ENCODE data around the gene FHAD1.

FHAD1 gene

DNA sequence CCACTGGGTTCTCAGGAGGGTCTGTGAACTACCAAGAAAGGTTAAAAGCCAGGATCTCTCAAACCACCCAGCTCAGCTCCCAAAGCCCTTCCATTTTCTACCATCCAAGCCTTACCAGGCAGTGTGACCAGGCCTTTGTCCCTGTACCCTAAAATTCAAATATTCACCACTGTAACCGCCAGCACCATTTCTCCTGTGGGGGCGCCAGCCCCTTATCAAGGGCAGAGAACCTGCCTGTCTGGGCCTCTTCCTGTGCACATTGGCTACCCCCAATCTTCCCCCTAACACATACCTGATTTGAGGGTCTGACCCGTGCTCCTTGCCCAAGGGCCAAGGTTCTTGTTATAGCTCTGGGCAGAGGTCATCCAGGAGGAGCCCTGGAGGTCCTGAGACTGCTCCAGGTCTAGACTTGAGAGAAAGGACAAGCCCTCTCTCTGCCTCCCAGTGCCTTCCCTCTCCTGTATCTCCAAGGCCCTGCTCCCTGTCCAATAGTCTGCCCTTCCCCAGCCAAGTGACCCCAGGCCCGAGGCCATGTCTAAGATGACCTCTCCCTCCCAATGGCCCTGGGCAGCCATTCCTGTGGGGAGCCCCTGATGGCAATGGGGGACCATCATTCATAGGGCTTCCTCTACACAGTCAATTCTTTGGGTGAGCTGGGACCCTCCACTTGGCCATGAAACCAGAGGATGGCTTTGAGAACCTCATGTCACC is 78.5 kb downstream of the FHAD1 start:
- no peak overlapping the region for H3K27ac ChIP-seq (ENCODE audit: low read depth, low read length)
- no peaks in the 10 kb centered on the region for H3K9me3 ChIP-seq (ENCODE audit: low read length)
- no peaks in the 10 kb centered on the region for H3K27me3 ChIP-seq (ENCODE audit: control insufficient read depth in 1 of 2, insufficient read depth in 2 of 2, low read length in 2 of 2)
- H3K4me3 ChIP-seq (ENCODE audit: low read depth in 1 of 2, low read length in 2 of 2) = no peak overlapping the region
- H3K36me3 ChIP-seq (ENCODE audit: insufficient read depth, low read length) = no peaks in the 10 kb centered on the region
- no peak overlapping the region for H3K9ac ChIP-seq (ENCODE audit: low read length)
- H3K4me1 ChIP-seq (ENCODE audit: insufficient read depth, low read length) = peaks cover 28% of the 10 kb centered on the region

DNA sequence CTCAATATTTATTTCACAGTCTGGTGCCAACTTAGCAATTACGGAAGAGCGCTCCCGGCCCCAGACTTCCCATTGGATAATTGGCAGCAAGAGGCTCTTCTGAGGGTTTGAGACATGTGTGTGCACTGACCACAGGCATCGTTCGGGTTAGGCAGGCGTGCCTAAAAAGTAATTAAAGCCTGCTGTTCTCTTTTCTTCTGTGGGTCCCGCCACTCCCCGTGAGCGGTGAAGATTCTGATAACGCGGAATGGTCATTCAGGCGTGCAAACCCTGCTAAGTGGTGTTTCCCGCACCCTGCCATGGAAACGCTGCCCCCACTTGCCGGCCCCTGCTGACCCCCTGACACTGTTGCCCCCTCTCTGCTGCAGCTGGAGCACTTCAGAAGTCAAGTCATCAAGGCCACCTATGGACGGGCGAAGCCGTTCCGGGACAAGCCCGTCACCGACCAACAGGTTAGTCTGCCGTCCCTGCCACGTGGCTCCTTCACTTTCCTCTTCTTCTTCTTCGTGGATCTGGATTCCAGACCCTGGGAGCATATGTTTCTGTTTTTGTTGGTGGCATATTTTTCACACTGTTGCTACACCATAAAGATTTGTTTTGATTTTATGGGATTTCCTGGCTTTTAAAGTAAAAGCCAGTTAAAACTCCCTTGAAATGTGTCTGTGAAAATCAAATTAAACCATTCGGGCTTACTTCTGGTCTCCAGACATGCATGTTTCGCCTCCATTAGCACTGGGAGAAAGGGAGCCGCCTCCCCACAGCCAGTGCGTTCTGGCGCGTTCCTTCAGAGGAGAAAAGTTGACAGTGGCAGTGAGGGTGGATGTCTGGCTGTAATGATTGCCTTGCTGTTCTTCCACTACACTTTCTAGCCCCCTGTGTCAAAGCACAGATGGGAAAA is 79.9 kb downstream of the FHAD1 start:
- H3K27me3 ChIP-seq (ENCODE audit: control insufficient read depth in 1 of 2, insufficient read depth in 2 of 2, low read length in 2 of 2) = no peaks in the 10 kb centered on the region
- H3K27ac ChIP-seq (ENCODE audit: low read depth, low read length) = no peak overlapping the region
- H3K9ac ChIP-seq (ENCODE audit: low read length) = no peak overlapping the region

DNA sequence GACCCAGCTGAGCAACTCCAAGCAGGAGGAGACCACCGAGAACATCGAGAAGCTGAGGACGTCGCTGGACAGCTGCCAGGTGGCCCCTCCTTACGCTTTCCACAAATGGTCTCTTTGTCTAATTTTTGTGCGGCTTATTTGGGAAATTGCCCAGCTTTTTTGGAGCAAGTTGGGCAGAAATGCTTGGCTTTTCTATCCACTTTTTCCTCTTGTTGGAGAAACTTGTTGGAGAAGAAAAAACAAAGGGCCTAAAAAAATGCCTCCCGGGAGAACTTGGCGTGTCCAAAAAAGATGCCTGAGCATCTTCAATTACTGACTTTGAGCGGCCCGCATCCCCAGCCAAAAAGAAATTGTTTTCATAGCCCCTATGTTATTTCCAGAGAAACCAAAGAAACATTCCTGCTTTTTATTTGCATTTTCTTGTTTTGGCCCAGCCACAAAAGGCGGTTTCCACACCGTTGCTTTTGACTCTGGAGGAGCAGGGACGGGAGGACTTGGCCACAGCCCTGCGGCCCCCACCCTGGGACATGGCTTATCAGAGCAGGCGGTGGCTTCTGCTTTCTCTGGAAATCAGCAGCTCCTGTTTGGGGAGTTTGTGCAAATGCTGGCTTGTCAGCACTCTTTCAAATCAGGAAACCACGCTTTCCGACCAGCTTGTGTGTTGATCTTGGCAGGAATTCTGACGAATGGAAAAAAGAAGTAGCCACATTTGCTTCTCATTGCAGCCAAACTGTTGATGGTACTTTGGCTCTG is 81.5 kb downstream of the FHAD1 start:
- H3K27me3 ChIP-seq (ENCODE audit: control insufficient read depth in 1 of 2, insufficient read depth in 2 of 2, low read length in 2 of 2) = no peaks in the 10 kb centered on the region
- H3K4me1 ChIP-seq (ENCODE audit: insufficient read depth, low read length) = peaks cover 22% of the 10 kb centered on the region
- H3K36me3 ChIP-seq (ENCODE audit: insufficient read depth, low read length) = no peaks in the 10 kb centered on the region
- peak overlapping the region; percentile 8 for H3K27ac ChIP-seq (ENCODE audit: low read depth, low read length)
- no peaks in the 10 kb centered on the region for H3K9me3 ChIP-seq (ENCODE audit: low read length)
- no peak overlapping the region for H3K9ac ChIP-seq (ENCODE audit: low read length)
- H3K4me3 ChIP-seq (ENCODE audit: low read depth in 1 of 2, low read length in 2 of 2) = no peak overlapping the region

More for the DNA sequence above, 79.9 kb downstream of the FHAD1 start:
- Histone ChIP-seq H3K4me3 (ENCODE audit: low read depth in 1 of 2, low read length in 2 of 2) (no peak overlapping the region), H3K4me1 (ENCODE audit: insufficient read depth, low read length) (peaks cover 28% of the 10 kb centered on the region), H3K36me3 (ENCODE audit: insufficient read depth, low read length) (no peaks in the 10 kb centered on the region), H3K9me3 (ENCODE audit: low read length) (no peaks in the 10 kb centered on the region)

DNA sequence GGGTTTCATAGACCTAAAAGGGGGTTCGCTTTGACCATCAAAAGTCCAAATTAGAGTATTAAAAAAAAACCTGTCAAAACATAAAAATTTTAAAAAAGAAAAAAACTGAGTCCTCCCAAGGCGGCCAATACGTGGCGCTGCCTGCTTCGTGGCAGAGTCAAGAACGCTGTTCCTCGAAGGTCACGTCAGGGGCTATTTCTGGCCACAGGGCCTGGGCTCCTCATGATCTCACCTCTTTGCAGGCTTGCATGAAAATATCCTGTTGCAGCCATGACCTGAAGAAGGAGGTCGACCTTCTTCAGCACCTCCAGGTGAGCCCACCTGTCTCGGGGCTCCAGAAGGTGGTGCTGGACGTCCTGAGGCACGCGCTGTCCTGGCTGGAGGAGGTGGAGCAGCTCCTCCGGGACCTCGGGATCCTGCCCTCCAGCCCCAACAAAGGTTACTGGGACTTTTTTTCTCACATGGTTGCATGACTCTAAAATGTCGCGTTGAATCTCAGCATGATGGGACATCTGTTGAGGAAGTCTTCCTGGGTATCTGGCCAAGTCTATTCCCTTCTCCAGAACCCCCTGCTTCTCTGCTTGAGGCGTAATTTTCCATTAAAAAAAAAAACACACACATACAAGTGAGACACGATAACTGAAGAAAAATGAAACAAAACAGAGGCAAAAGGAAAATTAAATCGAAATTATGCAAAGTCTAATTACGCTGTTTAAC is 82.2 kb downstream of the FHAD1 start:
- Histone ChIP-seq H3K4me3 (ENCODE audit: low read depth in 1 of 2, low read length in 2 of 2) (no peak overlapping the region), H3K36me3 (ENCODE audit: insufficient read depth, low read length) (no peaks in the 10 kb centered on the region), H3K4me1 (ENCODE audit: insufficient read depth, low read length) (peaks cover 15% of the 10 kb centered on the region), H3K27ac (ENCODE audit: low read depth, low read length) (no peak overlapping the region), H3K9me3 (ENCODE audit: low read length) (no peaks in the 10 kb centered on the region), H3K27me3 (ENCODE audit: control insufficient read depth in 1 of 2, insufficient read depth in 2 of 2, low read length in 2 of 2) (no peaks in the 10 kb centered on the region), H3K9ac (ENCODE audit: low read length) (no peak overlapping the region)

DNA sequence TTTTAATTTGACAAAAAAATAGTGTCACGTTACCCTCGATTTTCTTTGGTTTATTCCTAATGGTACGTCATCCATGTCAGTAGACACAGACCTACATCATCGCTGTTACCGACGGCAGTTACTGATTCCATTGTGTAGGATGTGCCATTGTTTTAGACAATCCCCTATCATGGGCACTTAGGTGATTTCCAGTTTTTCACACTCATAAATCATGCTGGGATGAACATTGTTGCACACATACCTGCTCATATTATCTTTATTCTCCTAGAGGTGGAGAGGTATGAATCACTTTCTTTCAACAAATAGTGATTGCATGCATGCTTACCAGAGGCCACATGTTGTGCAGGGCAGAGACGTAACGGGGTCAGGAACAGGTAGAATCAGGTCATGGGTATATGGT is 83.0 kb downstream of the FHAD1 start:
- Histone ChIP-seq H3K27ac (ENCODE audit: low read depth, low read length) (no peak overlapping the region), H3K27me3 (ENCODE audit: control insufficient read depth in 1 of 2, insufficient read depth in 2 of 2, low read length in 2 of 2) (no peaks in the 10 kb centered on the region), H3K9me3 (ENCODE audit: low read length) (no peaks in the 10 kb centered on the region), H3K9ac (ENCODE audit: low read length) (no peak overlapping the region), H3K4me3 (ENCODE audit: low read depth in 1 of 2, low read length in 2 of 2) (no peak overlapping the region), H3K36me3 (ENCODE audit: insufficient read depth, low read length) (no peaks in the 10 kb centered on the region), H3K4me1 (ENCODE audit: insufficient read depth, low read length) (peaks cover 15% of the 10 kb centered on the region)

DNA sequence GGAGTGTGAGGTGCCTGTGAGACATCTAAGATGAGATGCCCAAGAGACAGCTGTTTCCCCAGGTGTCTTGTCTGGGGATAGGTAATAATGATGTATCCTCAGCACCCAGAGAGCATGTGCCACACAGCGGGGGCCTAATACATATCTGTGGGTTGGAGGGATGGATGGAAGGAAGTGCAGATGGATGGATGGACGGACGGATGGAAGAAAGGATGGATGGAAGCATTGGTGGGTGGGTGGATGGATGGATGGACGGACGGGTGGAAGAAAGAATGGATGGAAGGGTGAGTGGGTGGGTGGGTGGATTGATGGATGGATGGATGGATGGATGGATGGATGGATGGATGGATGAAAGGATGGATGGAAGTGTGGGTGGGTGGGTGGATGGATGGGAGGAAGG is 84.2 kb downstream of the FHAD1 start:
- H3K27ac ChIP-seq (ENCODE audit: low read depth, low read length) = no peak overlapping the region
- no peak overlapping the region for H3K4me3 ChIP-seq (ENCODE audit: low read depth in 1 of 2, low read length in 2 of 2)
- H3K36me3 ChIP-seq (ENCODE audit: insufficient read depth, low read length) = no peaks in the 10 kb centered on the region
- no peak overlapping the region for H3K9ac ChIP-seq (ENCODE audit: low read length)
- no peaks in the 10 kb centered on the region for H3K9me3 ChIP-seq (ENCODE audit: low read length)
- H3K27me3 ChIP-seq (ENCODE audit: control insufficient read depth in 1 of 2, insufficient read depth in 2 of 2, low read length in 2 of 2) = no peaks in the 10 kb centered on the region
- H3K4me1 ChIP-seq (ENCODE audit: insufficient read depth, low read length) = peaks cover 15% of the 10 kb centered on the region

DNA sequence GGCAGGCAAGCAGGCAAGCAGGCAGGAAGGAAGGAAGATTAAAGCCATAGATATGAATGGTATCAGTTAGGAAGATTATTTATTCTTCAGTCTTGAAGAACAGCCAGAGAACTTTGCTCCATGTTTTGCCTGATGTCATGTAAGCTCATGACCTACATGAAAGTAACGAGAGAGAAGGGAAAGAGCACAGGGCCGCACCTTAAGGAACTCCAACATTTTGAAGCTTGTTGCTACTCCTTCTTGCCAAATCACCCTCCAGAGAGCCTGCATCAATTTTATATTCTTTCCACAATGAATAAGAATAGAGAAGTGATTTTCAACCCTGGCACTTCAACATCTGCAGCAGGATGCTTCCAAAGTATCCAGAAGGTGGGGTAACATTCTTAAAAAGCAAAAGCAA is 84.7 kb downstream of the FHAD1 start:
- Histone ChIP-seq H3K4me1 (ENCODE audit: insufficient read depth, low read length) (peaks cover 17% of the 10 kb centered on the region), H3K4me3 (ENCODE audit: low read depth in 1 of 2, low read length in 2 of 2) (no peak overlapping the region), H3K9ac (ENCODE audit: low read length) (no peak overlapping the region), H3K27ac (ENCODE audit: low read depth, low read length) (no peak overlapping the region), H3K36me3 (ENCODE audit: insufficient read depth, low read length) (no peaks in the 10 kb centered on the region), H3K9me3 (ENCODE audit: low read length) (no peaks in the 10 kb centered on the region), H3K27me3 (ENCODE audit: control insufficient read depth in 1 of 2, insufficient read depth in 2 of 2, low read length in 2 of 2) (no peaks in the 10 kb centered on the region)

DNA sequence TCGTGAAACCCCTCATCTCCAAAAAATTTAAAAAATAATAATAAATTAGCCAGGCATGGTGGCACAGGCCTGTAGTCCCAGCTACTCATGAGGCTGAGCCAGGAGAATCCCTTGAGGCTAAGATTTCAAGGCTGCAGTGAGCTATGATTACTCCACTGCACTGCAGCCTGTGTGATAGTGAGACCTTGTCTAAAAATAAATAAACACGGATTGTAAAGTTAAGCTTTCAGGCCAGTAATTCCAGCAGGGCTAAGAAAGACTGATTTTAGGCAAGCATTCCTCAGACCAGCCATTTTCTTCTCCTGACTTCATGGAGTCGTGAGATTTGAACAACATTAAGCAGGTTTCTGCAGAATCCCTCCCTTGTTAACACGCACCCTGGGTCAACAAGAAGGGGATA is 85.5 kb downstream of the FHAD1 start:
- H3K27me3 ChIP-seq (ENCODE audit: control insufficient read depth in 1 of 2, insufficient read depth in 2 of 2, low read length in 2 of 2) = no peaks in the 10 kb centered on the region
- H3K9ac ChIP-seq (ENCODE audit: low read length) = no peak overlapping the region
- no peak overlapping the region for H3K4me3 ChIP-seq (ENCODE audit: low read depth in 1 of 2, low read length in 2 of 2)
- peaks cover 25% of the 10 kb centered on the region for H3K4me1 ChIP-seq (ENCODE audit: insufficient read depth, low read length)
- no peak overlapping the region for H3K27ac ChIP-seq (ENCODE audit: low read depth, low read length)
- H3K36me3 ChIP-seq (ENCODE audit: insufficient read depth, low read length) = no peaks in the 10 kb centered on the region
- no peaks in the 10 kb centered on the region for H3K9me3 ChIP-seq (ENCODE audit: low read length)

DNA sequence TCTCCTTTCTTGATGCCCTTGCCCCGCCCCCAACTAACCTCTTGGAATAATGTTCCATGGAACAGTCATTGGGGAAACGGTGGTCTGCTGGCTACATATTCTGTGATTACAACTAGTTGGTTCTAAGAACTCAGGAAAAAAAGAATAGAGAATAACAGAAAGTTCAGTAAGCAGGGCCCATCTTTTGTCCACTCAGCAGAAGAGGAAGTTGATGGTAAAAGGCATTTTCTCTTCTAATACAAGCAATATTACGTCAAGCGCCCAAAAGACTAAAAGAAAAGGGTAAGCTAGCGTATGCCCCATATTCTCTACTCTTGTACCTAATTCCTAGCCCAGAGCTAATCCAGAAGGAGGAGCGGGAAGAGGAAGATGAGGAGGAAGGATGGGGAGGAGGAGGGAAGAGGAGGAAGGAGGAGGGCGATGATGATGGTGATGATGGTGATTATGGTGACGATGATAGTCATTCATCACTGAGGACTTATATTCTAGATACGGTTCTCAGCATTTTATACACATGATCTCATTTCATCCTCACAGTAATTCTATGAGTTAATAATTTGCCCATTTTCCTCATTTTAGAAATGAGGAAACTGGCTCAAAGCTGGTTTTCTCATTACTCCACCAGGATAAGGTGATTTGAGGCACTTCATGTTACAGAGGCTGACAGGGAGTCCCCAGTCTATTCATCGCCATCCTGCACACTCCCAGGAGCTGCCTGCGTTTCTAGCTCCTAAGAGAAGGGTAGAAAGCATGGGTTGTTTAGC is 86.1 kb downstream of the FHAD1 start:
- no peak overlapping the region for H3K9ac ChIP-seq (ENCODE audit: low read length)
- no peak overlapping the region for H3K27ac ChIP-seq (ENCODE audit: low read depth, low read length)
- peaks cover 31% of the 10 kb centered on the region for H3K4me1 ChIP-seq (ENCODE audit: insufficient read depth, low read length)
- no peaks in the 10 kb centered on the region for H3K9me3 ChIP-seq (ENCODE audit: low read length)
- no peaks in the 10 kb centered on the region for H3K36me3 ChIP-seq (ENCODE audit: insufficient read depth, low read length)
- H3K27me3 ChIP-seq (ENCODE audit: control insufficient read depth in 1 of 2, insufficient read depth in 2 of 2, low read length in 2 of 2) = no peaks in the 10 kb centered on the region
- no peak overlapping the region for H3K4me3 ChIP-seq (ENCODE audit: low read depth in 1 of 2, low read length in 2 of 2)

DNA sequence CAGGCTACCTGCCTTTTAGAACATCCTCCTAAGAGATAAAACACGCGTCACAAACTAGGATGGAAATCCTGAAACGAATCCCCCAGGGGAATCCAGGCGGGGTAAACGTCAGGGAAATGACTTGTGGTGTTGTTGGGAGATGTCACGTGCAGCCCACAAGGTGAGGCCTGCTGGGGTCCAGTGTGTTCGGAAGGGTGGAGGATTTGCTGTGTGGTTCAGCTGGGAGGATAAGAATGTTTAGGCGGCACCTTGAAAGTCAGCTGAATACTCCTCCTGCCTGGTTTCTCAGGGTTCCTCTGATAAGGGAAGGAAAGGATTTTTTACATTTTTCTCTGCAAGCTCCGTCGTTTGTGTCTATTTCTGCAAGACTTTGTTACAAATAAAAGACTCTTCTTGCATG is 88.0 kb downstream of the FHAD1 start:
- Histone ChIP-seq H3K9me3 (ENCODE audit: low read length) (no peaks in the 10 kb centered on the region), H3K9ac (ENCODE audit: low read length) (no peak overlapping the region), H3K4me3 (ENCODE audit: low read depth in 1 of 2, low read length in 2 of 2) (no peak overlapping the region), H3K4me1 (ENCODE audit: insufficient read depth, low read length) (peaks cover 17% of the 10 kb centered on the region), H3K36me3 (ENCODE audit: insufficient read depth, low read length) (no peaks in the 10 kb centered on the region), H3K27ac (ENCODE audit: low read depth, low read length) (no peak overlapping the region), H3K27me3 (ENCODE audit: control insufficient read depth in 1 of 2, insufficient read depth in 2 of 2, low read length in 2 of 2) (no peaks in the 10 kb centered on the region)
